ENCODE results near the gene NPR3.

The NPR3 gene

DNA sequence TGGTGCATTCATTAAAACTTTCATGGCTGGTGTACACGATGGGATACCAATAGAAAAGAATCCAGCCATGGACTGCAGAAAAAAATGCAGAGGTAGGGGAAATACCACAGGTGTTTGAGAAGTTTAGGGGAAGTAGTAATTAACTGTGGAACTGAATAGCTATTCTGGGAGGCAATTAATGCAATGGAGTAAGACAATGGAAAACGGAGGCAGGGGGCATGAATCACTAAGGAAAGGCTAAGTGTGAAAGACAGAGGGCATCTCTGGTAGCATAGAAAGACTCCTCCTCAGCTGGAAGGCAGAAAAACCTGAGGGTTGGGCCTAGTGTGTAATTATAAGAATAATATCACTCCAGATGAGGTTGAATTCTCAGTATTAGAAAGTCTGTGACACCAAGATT is 30.9 kb upstream of the NPR3 start:
- DNase-seq: no peak
- Histone ChIP-seq H3K36me3 (ENCODE audit: control insufficient read depth in 4 of 4, insufficient read depth in 4 of 4, low read length in 3 of 4) (no peaks in the 10 kb centered on the region), H3K9me3 (ENCODE audit: control extremely low read depth in 1 of 5, control insufficient read depth in 4 of 5, insufficient read depth in 2 of 5, low read depth in 1 of 5, low read length in 4 of 5) (peaks cover 0 to 16% (median 8%) of the 10 kb centered on the region in 5 experiments), H3K27me3 (replicated peaks in 2 of 5; ENCODE audit: control insufficient read depth in 4 of 5, insufficient read depth in 5 of 5, low read length in 4 of 5) (no peaks in the 10 kb centered on the region), H3K4me1 (ENCODE audit: control extremely low read depth in 1 of 4, control insufficient read depth in 4 of 4, insufficient read depth in 4 of 4, low read length in 3 of 4) (peaks cover 0 to 6% (median 3%) of the 10 kb centered on the region in 4 experiments), H3K4me3 (ENCODE audit: control insufficient read depth in 1 of 7, extremely low read depth in 1 of 7, insufficient read depth in 4 of 7, low read depth in 2 of 7, low read length in 6 of 7) (no peak overlapping the region), H3K27ac (ENCODE audit: insufficient read depth in 1 of 2, low read depth in 1 of 2, low read length in 2 of 2, poor library complexity in 1 of 2, severe bottlenecking in 2 of 2) (no peak overlapping the region)
- POLR2A ChIA-PET: interaction anchor here (0.5 kb wide), 1 partner anchor 352 kb away, joined by 3 read pairs; no protein-coding TSS in a partner anchor
- 100% methylated on average over 2 of the region's 2 CpGs for WGBS (ENCODE audit: insufficient coverage)
- CTCF ChIA-PET: interaction anchor here (1.1 to 2.0 kb wide), 2 partner anchors 11 to 13 kb away, joined by 3 to 7 read pairs; no protein-coding TSS in a partner anchor

DNA sequence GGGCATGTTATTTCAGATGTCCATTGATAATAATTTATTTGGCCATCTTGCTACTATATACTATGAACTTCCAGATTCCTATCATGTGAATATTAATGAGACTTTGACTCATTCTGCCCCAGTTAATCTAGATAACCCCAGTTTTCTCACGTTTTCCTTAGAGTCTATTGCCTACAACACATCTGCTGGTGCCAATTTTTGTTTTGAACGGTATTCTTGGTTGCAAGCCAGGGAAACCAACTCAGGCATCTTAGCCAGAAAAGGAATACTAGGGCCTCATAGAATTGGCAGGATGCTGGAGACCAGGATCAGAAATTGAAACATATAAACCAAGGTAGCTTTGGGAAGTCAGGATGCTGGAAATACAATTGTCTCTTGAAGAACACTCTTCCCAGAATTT is 28.0 kb upstream of the NPR3 start:
- H3K4me1 ChIP-seq (ENCODE audit: control extremely low read depth in 1 of 4, control insufficient read depth in 4 of 4, insufficient read depth in 4 of 4, low read length in 3 of 4): peaks cover 0 to 6% (median 3%) of the 10 kb centered on the region in 4 experiments
- no peak overlapping the region for H3K4me3 ChIP-seq (ENCODE audit: control insufficient read depth in 1 of 7, extremely low read depth in 1 of 7, insufficient read depth in 4 of 7, low read depth in 2 of 7, low read length in 6 of 7)
- no peak for DNase-seq
- CTCF ChIA-PET: no interaction called here
- H3K27ac ChIP-seq (ENCODE audit: insufficient read depth in 1 of 2, low read depth in 1 of 2, low read length in 2 of 2, poor library complexity in 1 of 2, severe bottlenecking in 2 of 2): no peak overlapping the region
- POLR2A ChIA-PET: no interaction called here
- H3K27me3 ChIP-seq (replicated peaks in 2 of 5; ENCODE audit: control insufficient read depth in 4 of 5, insufficient read depth in 5 of 5, low read length in 4 of 5): no peaks in the 10 kb centered on the region
- no peaks in the 10 kb centered on the region for H3K36me3 ChIP-seq (ENCODE audit: control insufficient read depth in 4 of 4, insufficient read depth in 4 of 4, low read length in 3 of 4)
- H3K9me3 ChIP-seq (ENCODE audit: control extremely low read depth in 1 of 5, control insufficient read depth in 4 of 5, insufficient read depth in 2 of 5, low read depth in 1 of 5, low read length in 4 of 5): peaks cover 0 to 16% (median 11%) of the 10 kb centered on the region in 5 experiments
- WGBS (ENCODE audit: insufficient coverage): 79% methylated on average over 2 of the region's 2 CpGs

DNA sequence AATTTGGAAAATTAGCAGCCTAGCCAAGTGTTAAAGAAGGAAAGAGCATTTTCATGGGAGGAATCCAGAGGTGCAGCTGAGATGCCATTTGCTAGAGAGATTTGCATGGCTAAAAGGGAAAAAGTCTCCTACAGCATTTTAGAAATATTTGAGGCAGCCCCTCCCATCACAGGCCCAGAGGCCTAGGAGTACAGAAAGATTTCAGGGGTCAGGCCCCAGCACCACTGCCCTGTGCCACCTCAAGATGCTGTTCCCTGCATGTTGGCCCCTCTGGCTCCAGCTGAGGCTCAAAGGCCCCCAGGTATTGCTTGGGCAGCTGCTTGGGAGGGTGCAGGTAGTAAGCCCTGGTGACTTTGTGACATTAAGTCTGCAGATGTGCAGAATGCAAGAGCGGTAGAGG is 26.9 kb upstream of the NPR3 start:
- DNase-seq: no peak
- WGBS (ENCODE audit: insufficient coverage): 100% methylated on average over 1 of the region's 1 CpG
- H3K4me1 ChIP-seq (ENCODE audit: control extremely low read depth in 1 of 4, control insufficient read depth in 4 of 4, insufficient read depth in 4 of 4, low read length in 3 of 4): peaks cover 0 to 6% (median 3%) of the 10 kb centered on the region in 4 experiments
- no peaks in the 10 kb centered on the region for H3K27me3 ChIP-seq (replicated peaks in 2 of 5; ENCODE audit: control insufficient read depth in 4 of 5, insufficient read depth in 5 of 5, low read length in 4 of 5)
- H3K27ac ChIP-seq (ENCODE audit: insufficient read depth in 1 of 2, low read depth in 1 of 2, low read length in 2 of 2, poor library complexity in 1 of 2, severe bottlenecking in 2 of 2): no peak overlapping the region
- no peaks in the 10 kb centered on the region for H3K36me3 ChIP-seq (ENCODE audit: control insufficient read depth in 4 of 4, insufficient read depth in 4 of 4, low read length in 3 of 4)
- POLR2A ChIA-PET: no interaction called here
- H3K9me3 ChIP-seq (ENCODE audit: control extremely low read depth in 1 of 5, control insufficient read depth in 4 of 5, insufficient read depth in 2 of 5, low read depth in 1 of 5, low read length in 4 of 5): peaks cover 0 to 16% (median 11%) of the 10 kb centered on the region in 5 experiments
- CTCF ChIA-PET: no interaction called here
- no peak overlapping the region for H3K4me3 ChIP-seq (ENCODE audit: control insufficient read depth in 1 of 7, extremely low read depth in 1 of 7, insufficient read depth in 4 of 7, low read depth in 2 of 7, low read length in 6 of 7)

DNA sequence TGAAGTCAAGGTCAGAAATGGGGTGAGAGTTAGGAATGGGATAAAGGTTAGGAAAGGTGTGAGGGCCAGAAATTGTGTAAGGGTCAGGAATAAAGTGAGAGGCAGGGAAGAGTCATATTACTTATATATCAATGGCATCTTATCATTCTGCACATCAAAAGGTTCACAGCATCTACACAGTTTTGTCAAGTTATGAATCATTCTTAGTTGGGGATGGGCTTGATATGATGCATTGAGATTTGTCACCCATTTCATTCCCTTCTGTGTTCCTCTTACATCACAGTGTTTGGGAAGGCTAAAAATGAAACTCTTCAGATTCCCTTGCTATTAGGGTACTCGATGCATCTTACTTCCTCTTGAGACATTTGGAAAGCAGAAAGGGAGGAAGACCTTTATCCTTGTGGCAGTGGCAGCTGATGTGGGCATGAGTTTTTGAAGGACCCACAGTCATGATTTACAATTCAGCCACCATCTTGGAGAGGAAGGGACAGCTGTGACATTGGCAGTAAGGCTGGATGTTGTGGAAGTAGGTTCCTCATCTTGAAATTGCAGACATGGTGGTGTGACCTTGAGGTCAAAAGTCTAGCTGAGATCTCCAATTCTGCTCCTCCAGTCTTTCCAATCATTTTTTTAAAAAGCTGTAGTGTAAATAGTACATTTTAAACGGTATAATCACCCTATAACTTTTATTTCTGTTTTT is 24.2 kb upstream of the NPR3 start:
- Histone ChIP-seq H3K27ac (ENCODE audit: insufficient read depth in 1 of 2, low read depth in 1 of 2, low read length in 2 of 2, poor library complexity in 1 of 2, severe bottlenecking in 2 of 2) (no peak overlapping the region), H3K4me3 (ENCODE audit: control insufficient read depth in 1 of 7, extremely low read depth in 1 of 7, insufficient read depth in 4 of 7, low read depth in 2 of 7, low read length in 6 of 7) (no peak overlapping the region), H3K4me1 (ENCODE audit: control extremely low read depth in 1 of 4, control insufficient read depth in 4 of 4, insufficient read depth in 4 of 4, low read length in 3 of 4) (no peaks in the 10 kb centered on the region), H3K9me3 (ENCODE audit: control extremely low read depth in 1 of 5, control insufficient read depth in 4 of 5, insufficient read depth in 2 of 5, low read depth in 1 of 5, low read length in 4 of 5) (peaks cover 0 to 16% (median 11%) of the 10 kb centered on the region in 5 experiments), H3K27me3 (replicated peaks in 2 of 5; ENCODE audit: control insufficient read depth in 4 of 5, insufficient read depth in 5 of 5, low read length in 4 of 5) (no peaks in the 10 kb centered on the region), H3K36me3 (ENCODE audit: control insufficient read depth in 4 of 4, insufficient read depth in 4 of 4, low read length in 3 of 4) (no peaks in the 10 kb centered on the region)
- DNase-seq: peak in 1 of 3 donors; percentile 9
- ChIA-PET CTCF (interaction anchor here (1.4 to 1.5 kb wide), 2 partner anchors 14 to 21 kb away, joined by 3 read pairs; no protein-coding TSS in a partner anchor), POLR2A (no interaction called here)
- WGBS (ENCODE audit: insufficient coverage): no CpG with 5 or more reads among the region's 2 CpGs

DNA sequence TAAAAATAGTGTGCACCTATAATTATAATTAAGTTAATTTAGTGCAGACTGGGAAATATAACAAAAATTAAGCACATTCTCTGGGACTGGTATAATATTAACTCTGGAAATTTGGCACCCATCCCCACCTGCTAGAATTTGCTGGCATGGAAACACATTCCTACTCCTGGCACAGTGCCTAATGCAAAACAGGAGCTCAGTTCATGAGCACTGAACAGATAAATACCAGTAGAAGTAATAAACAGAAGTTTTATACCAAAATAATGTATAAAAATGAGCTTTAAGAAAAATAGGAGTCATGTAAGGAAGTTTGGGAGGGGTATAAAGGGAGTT is 23.7 kb upstream of the NPR3 start:
- DNase-seq: no peak
- H3K27ac ChIP-seq (ENCODE audit: insufficient read depth in 1 of 2, low read depth in 1 of 2, low read length in 2 of 2, poor library complexity in 1 of 2, severe bottlenecking in 2 of 2): no peak overlapping the region
- H3K9me3 ChIP-seq (ENCODE audit: control extremely low read depth in 1 of 5, control insufficient read depth in 4 of 5, insufficient read depth in 2 of 5, low read depth in 1 of 5, low read length in 4 of 5): peaks cover 0 to 16% (median 11%) of the 10 kb centered on the region in 5 experiments
- H3K4me3 ChIP-seq (ENCODE audit: control insufficient read depth in 1 of 7, extremely low read depth in 1 of 7, insufficient read depth in 4 of 7, low read depth in 2 of 7, low read length in 6 of 7): no peak overlapping the region
- H3K4me1 ChIP-seq (ENCODE audit: control extremely low read depth in 1 of 4, control insufficient read depth in 4 of 4, insufficient read depth in 4 of 4, low read length in 3 of 4): no peaks in the 10 kb centered on the region
- ChIA-PET CTCF (interaction anchor here (0.6 to 1.5 kb wide), 2 partner anchors 14 to 260 kb away, joined by 3 read pairs; no protein-coding TSS in a partner anchor), POLR2A (no interaction called here)
- H3K27me3 ChIP-seq (replicated peaks in 2 of 5; ENCODE audit: control insufficient read depth in 4 of 5, insufficient read depth in 5 of 5, low read length in 4 of 5): no peaks in the 10 kb centered on the region
- no peaks in the 10 kb centered on the region for H3K36me3 ChIP-seq (ENCODE audit: control insufficient read depth in 4 of 4, insufficient read depth in 4 of 4, low read length in 3 of 4)

DNA sequence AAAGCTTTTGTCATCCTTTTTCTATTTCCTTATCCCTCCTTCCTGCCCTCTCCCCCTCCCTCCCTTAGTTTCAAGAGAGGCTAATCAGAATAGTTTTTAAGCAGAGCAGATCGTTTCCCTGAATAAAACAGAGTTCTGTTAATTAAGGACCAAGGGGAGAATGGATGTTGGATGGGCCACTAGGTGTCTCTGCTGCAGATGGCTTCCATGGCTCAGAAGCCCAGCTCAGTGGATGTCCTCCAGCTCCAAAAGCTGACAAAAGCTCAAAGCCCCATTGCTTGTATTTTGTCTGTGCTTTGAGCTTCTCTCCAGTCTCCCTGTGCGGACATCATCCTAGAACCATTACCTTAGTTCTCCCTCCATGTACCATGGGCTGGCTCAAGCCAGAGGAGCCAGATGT is 21.0 kb upstream of the NPR3 start:
- 50% methylated on average over 2 of the region's 2 CpGs for WGBS (ENCODE audit: insufficient coverage)
- H3K9me3 ChIP-seq (ENCODE audit: control extremely low read depth in 1 of 5, control insufficient read depth in 4 of 5, insufficient read depth in 2 of 5, low read depth in 1 of 5, low read length in 4 of 5): peaks cover 0 to 6% (median 0%) of the 10 kb centered on the region in 5 experiments
- no peaks in the 10 kb centered on the region for H3K36me3 ChIP-seq (ENCODE audit: control insufficient read depth in 4 of 4, insufficient read depth in 4 of 4, low read length in 3 of 4)
- ChIA-PET POLR2A (no interaction called here), CTCF (interaction anchor here (0.8 to 2.5 kb wide), 7 partner anchors 10 to 585 kb away, joined by 3 to 7 read pairs (median 4); no protein-coding TSS in a partner anchor)
- DNase-seq: peak; percentile 19 to 48 (median 38)
- H3K4me3 ChIP-seq (ENCODE audit: control insufficient read depth in 1 of 7, extremely low read depth in 1 of 7, insufficient read depth in 4 of 7, low read depth in 2 of 7, low read length in 6 of 7): no peak overlapping the region
- H3K4me1 ChIP-seq (ENCODE audit: control extremely low read depth in 1 of 4, control insufficient read depth in 4 of 4, insufficient read depth in 4 of 4, low read length in 3 of 4): no peaks in the 10 kb centered on the region
- no peak overlapping the region for H3K27ac ChIP-seq (ENCODE audit: insufficient read depth in 1 of 2, low read depth in 1 of 2, low read length in 2 of 2, poor library complexity in 1 of 2, severe bottlenecking in 2 of 2)
- no peaks in the 10 kb centered on the region for H3K27me3 ChIP-seq (replicated peaks in 2 of 5; ENCODE audit: control insufficient read depth in 4 of 5, insufficient read depth in 5 of 5, low read length in 4 of 5)

DNA sequence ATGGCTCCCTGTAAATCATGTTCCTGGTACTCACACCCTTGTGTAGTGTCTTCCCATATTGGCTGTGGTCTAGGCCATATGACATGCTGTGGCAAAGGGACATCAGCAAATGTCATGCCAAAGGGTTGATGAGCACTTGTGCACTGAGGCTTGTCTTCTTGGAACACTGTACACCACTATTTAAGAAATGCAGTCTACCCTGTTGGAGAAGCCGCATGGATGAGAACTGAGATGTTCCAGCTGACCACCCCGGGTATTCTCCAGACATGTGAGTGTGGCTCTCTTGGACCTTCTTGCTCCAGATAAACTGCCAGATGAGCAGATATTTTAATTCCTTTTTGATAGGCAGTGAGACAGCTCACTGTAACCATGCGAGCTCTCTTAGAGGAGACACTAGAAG is 20.5 kb upstream of the NPR3 start:
- H3K36me3 ChIP-seq (ENCODE audit: control insufficient read depth in 4 of 4, insufficient read depth in 4 of 4, low read length in 3 of 4): no peaks in the 10 kb centered on the region
- no peaks in the 10 kb centered on the region for H3K4me1 ChIP-seq (ENCODE audit: control extremely low read depth in 1 of 4, control insufficient read depth in 4 of 4, insufficient read depth in 4 of 4, low read length in 3 of 4)
- no peak overlapping the region for H3K4me3 ChIP-seq (ENCODE audit: control insufficient read depth in 1 of 7, extremely low read depth in 1 of 7, insufficient read depth in 4 of 7, low read depth in 2 of 7, low read length in 6 of 7)
- POLR2A ChIA-PET: no interaction called here
- WGBS (ENCODE audit: insufficient coverage): 96% methylated on average over 3 of the region's 3 CpGs
- H3K9me3 ChIP-seq (ENCODE audit: control extremely low read depth in 1 of 5, control insufficient read depth in 4 of 5, insufficient read depth in 2 of 5, low read depth in 1 of 5, low read length in 4 of 5): peaks cover 0 to 5% (median 0%) of the 10 kb centered on the region in 5 experiments
- no peak overlapping the region for H3K27ac ChIP-seq (ENCODE audit: insufficient read depth in 1 of 2, low read depth in 1 of 2, low read length in 2 of 2, poor library complexity in 1 of 2, severe bottlenecking in 2 of 2)
- no peaks in the 10 kb centered on the region for H3K27me3 ChIP-seq (replicated peaks in 2 of 5; ENCODE audit: control insufficient read depth in 4 of 5, insufficient read depth in 5 of 5, low read length in 4 of 5)
- CTCF ChIA-PET: interaction anchor here (1.1 to 2.5 kb wide), 5 partner anchors 10 to 223 kb away, joined by 3 to 7 read pairs (median 6); no protein-coding TSS in a partner anchor
- DNase-seq: no peak
